OCI-LY1 (cell line): ENCODE measurements around the gene ZNF23.

ENCODE experiments used
- CTCF ChIP-seq: fragments of 200-600 bp; sonication (generic), shearing (Covaris generic); IDR thresholded peaks from 2 replicates; pipeline ENCODE4 v1.5.1; 2017; ENCODE audit warnings: mild to moderate bottlenecking, antibody characterized with exemption, low read length, moderate library complexity, mixed read lengths
- EZH2 ChIP-seq: fragments of 200-600 bp; sonication (generic), shearing (Covaris generic); IDR thresholded peaks from 2 replicates; pipeline ENCODE4 v1.8.0; 2017; ENCODE audit warnings: borderline replicate concordance, mixed run types, mild to moderate bottlenecking, antibody characterized with exemption, low read length, moderate library complexity, mixed read lengths

- no peak for TF ChIP-seq EZH2
- TF ChIP-seq CTCF = peak; percentile 72
These were observed 37.8 kb upstream of the ZNF23 start for GRCh38 chr16:71499775-71500364.
